Naive thymus-derived CD8-positive, alpha-beta T cell (primary cell): ENCODE data around the gene SENP1. TPM values are rescaled to one million over a fixed set of nuclear protein-coding genes. Genes with fewer than 3 reads are reported as not detected.
A peak's percentile ranks its signal among the peaks of the same experiment; 100 is the strongest.

Experiments used
- ATAC-seq, 2 donors: fragments of 150-1000 bp; cut with Tn5 transposase in 1 of 2; sonication (Bioruptor Pico), chemical (Tn5 transposase) in 1 of 2; 1 replicate in 1 of 2; 2 replicates in 1 of 2; pipeline ENCODE4 v1.10.0; 2021; ENCODE audit warnings: mild to moderate bottlenecking in 2 of 2, moderate library complexity in 2 of 2
- POLR2A ChIA-PET: fragments of 350-600 bp; sonication (Branson Sonifier 250); formaldehyde crosslinking; loops from one replicate; lab custom pipeline; 2021; ENCODE audit warnings: antibody characterized with exemption; lab: Charles Lee
- DNase-seq, 10 donors: peaks; one replicate each; pipeline versions ENCODE4 v3.0.0 to v3.0.0-alpha.2; 2020 to 2022
- H3K27ac Mint-ChIP-seq, 10 donors: one replicate each; pipeline ENCODE4 v1.8.0; 2020 to 2022; ENCODE audit warnings: mild to moderate bottlenecking in 10 of 10, mixed read lengths in 10 of 10, moderate library complexity in 4 of 10, inconsistent platforms in 1 of 10
- H3K27me3 Mint-ChIP-seq, 5 donors: one replicate each; pipeline ENCODE4 v1.8.0; 2021 to 2022; ENCODE audit warnings: mixed read lengths in 5 of 5
- H3K36me3 Mint-ChIP-seq, 3 donors: one replicate each; pipeline ENCODE4 v1.8.0; 2020 to 2022; ENCODE audit warnings: mixed read lengths in 3 of 3, mild to moderate bottlenecking in 2 of 3, inconsistent platforms in 1 of 3
- H3K4me1 Mint-ChIP-seq, 4 donors: one replicate each; pipeline ENCODE4 v1.8.0; 2021 to 2022; ENCODE audit warnings: mixed read lengths in 4 of 4
- H3K4me3 Mint-ChIP-seq, 10 donors: one replicate each; pipeline ENCODE4 v1.8.0; 2020 to 2022; ENCODE audit warnings: mild to moderate bottlenecking in 10 of 10, mixed read lengths in 10 of 10, moderate library complexity in 6 of 10, inconsistent platforms in 1 of 10
- H3K9me3 Mint-ChIP-seq, 9 donors: one replicate each; pipeline ENCODE4 v1.8.0; 2020 to 2022; ENCODE audit warnings: mixed read lengths in 9 of 9, mild to moderate bottlenecking in 3 of 9, inconsistent platforms in 1 of 9, moderate library complexity in 1 of 9
- polyA plus RNA-seq, 3 donors: library from polyadenylated mRNA; unstranded; fragments of 300-500 nt; fragmentation: Illumina TruSeq; gene quantifications; one replicate each; pipeline ENCODE4 v1.2.3, GENCODE V29; 2021
- total RNA-seq, 8 experiments: library from RNA in 2 of 8; stranded (reverse) in 2 of 8; gene quantifications; one replicate each; pipeline ENCODE4 v1.2.3 and lab custom pipeline; 2021 to 2026

Gene SENP1
- total and polyA plus RNA-seq, 5 experiments from 2014 or later = 9.9 to 37.0 (median 11.9) TPM

- H3K4me3 Mint-ChIP-seq = no peak overlapping the region
- peaks cover 0 to 4% (median 2%) of the 10 kb centered on the region in 3 donors for H3K36me3 Mint-ChIP-seq
- H3K4me1 Mint-ChIP-seq = peaks cover 20 to 37% (median 27%) of the 10 kb centered on the region in 4 donors
- no peak for ATAC-seq
- no peaks in the 10 kb centered on the region for H3K9me3 Mint-ChIP-seq
- peaks cover under 1 to 6% (median 5%) of the 10 kb centered on the region in 5 donors for H3K27me3 Mint-ChIP-seq
- POLR2A ChIA-PET = interaction anchor here (1.3 kb wide), 1 partner anchor 48 kb away, joined by 3 read pairs; the partner anchor contains the start of gene ASB8
- no peak for DNase-seq
- H3K27ac Mint-ChIP-seq = peak overlapping the region in 7 of 10 donors; percentile 19 to 84 (median 59)
Measured at GRCh38 chr12:48109424-48109823, 3.5 kb upstream of the SENP1 start.

- Mint-ChIP-seq H3K36me3 (peaks cover 0 to 4% (median 0%) of the 10 kb centered on the region in 3 donors), H3K27ac (peak overlapping the region; percentile 96 to 100 (median 99)), H3K4me3 (peak overlapping the region; percentile 89 to 99 (median 94)), H3K27me3 (no peaks in the 10 kb centered on the region), H3K4me1 (peaks cover 25 to 52% (median 42%) of the 10 kb centered on the region in 4 donors), H3K9me3 (no peaks in the 10 kb centered on the region)
- DNase-seq (no peak), ATAC-seq (no peak)
- POLR2A ChIA-PET = interaction anchor here (2.1 to 3.5 kb wide), 5 partner anchors 12 to 92 kb away, joined by 4 to 39 read pairs (median 13); partner anchors contain the start of genes ASB8 and PFKM
Measured at GRCh38 chr12:48106681-48107613, 1.1 kb upstream of the SENP1 start.

DNA sequence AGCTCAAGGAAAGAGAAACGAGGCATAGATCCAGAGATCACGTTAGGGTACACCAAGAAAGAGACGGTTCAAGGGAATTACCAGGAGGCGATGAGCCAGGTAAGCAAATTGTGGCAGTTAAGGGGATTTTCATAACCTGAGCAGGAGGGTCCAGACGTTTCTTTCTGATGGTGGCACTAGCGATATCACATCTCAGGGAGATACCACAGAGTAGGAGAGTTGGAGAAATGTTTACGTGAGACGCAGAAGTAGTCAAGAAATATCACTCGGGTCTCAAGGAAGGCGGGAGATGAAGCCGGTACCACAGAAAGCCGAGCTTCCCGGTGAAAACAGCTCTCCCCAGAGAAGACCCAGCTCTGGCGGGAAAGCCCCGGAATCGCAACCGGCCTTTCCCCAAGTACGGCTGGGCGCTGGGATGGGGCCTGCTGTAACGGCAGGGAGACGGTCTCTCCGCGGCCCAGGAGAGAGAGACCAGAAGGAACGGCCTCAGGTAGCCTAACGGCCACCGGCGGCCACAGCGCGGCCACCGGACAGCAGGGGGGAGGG, 485 bp downstream of the SENP1 start:
- Mint-ChIP-seq H3K4me1 (peaks cover 27 to 60% (median 48%) of the 10 kb centered on the region in 4 donors), H3K27ac (peak overlapping the region; percentile 95 to 100 (median 98)), H3K4me3 (peak overlapping the region; percentile 89 to 99 (median 94)), H3K9me3 (no peaks in the 10 kb centered on the region), H3K27me3 (no peaks in the 10 kb centered on the region), H3K36me3 (peaks cover 0 to 4% (median under 1%) of the 10 kb centered on the region in 3 donors)
- peak; percentile 27 to 65 (median 50) for DNase-seq
- ATAC-seq = peak; percentile 51 to 53
- POLR2A ChIA-PET = interaction anchor here (0.6 to 3.5 kb wide), 16 partner anchors 8 to 577 kb away, joined by 3 to 39 read pairs (median 4); partner anchors contain the start of genes ASB8, KANSL2, PFKM and TMEM106C

- H3K4me1 Mint-ChIP-seq = peaks cover 24 to 57% (median 46%) of the 10 kb centered on the region in 4 donors
- H3K36me3 Mint-ChIP-seq = peaks cover 0 to 6% (median 4%) of the 10 kb centered on the region in 3 donors
- DNase-seq (no peak), ATAC-seq (no peak)
- H3K9me3 Mint-ChIP-seq = no peaks in the 10 kb centered on the region
- H3K4me3 Mint-ChIP-seq = peak overlapping the region; percentile 89 to 99 (median 94)
- H3K27me3 Mint-ChIP-seq = no peaks in the 10 kb centered on the region
- POLR2A ChIA-PET = interaction anchor here (3.0 to 3.5 kb wide), 2 partner anchors 53 to 94 kb away, joined by 27 to 39 read pairs; partner anchors contain the start of gene ASB8
- peak overlapping the region; percentile 47 to 100 (median 98) for H3K27ac Mint-ChIP-seq
Measured at GRCh38 chr12:48104531-48104930, 1.3 kb downstream of the SENP1 start.

DNA sequence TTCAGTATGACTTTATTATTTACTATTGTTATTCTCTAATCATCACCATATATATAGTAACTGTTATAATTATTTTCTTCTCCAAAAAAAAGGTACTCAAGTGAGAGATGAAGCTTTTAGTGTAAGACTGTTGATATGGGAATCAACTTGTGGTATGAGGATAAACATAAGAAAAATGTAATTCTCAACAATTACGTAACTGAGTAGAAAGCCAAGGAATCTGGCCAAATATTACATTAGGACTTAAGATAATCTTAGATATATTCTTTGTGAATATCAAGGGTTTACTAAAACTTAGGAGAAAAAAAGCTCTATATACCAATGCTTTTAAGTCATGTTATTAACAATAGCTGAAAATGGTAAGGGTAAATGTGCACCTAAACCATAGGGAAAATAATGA, 13.3 kb downstream of the SENP1 start:
- Mint-ChIP-seq H3K4me1 (no peaks in the 10 kb centered on the region), H3K9me3 (no peaks in the 10 kb centered on the region), H3K27ac (no peak overlapping the region), H3K4me3 (no peak overlapping the region), H3K27me3 (no peaks in the 10 kb centered on the region), H3K36me3 (peaks cover 4 to 81% (median 17%) of the 10 kb centered on the region in 3 donors)
- POLR2A ChIA-PET = no interaction called here
- DNase-seq (no peak), ATAC-seq (no peak)

GRCh38 chr12:48086327-48086726, 19.6 kb downstream of the SENP1 start:
- POLR2A ChIA-PET = no interaction called here
- H3K4me1 Mint-ChIP-seq = peaks cover 0 to 7% (median 1%) of the 10 kb centered on the region in 4 donors
- ATAC-seq = no peak
- DNase-seq = no peak
- H3K36me3 Mint-ChIP-seq = peaks cover 7 to 92% (median 24%) of the 10 kb centered on the region in 3 donors
- H3K27me3 Mint-ChIP-seq = no peaks in the 10 kb centered on the region
- no peak overlapping the region for H3K4me3 Mint-ChIP-seq
- no peak overlapping the region for H3K27ac Mint-ChIP-seq
- no peaks in the 10 kb centered on the region for H3K9me3 Mint-ChIP-seq

GRCh38 chr12:48084841-48085460, 20.9 kb downstream of the SENP1 start:
- no peak overlapping the region for H3K4me3 Mint-ChIP-seq
- POLR2A ChIA-PET = no interaction called here
- ATAC-seq (no peak), DNase-seq (no peak)
- peak overlapping the region in 1 of 10 donors; percentile 27 for H3K27ac Mint-ChIP-seq
- peaks cover 7 to 92% (median 24%) of the 10 kb centered on the region in 3 donors for H3K36me3 Mint-ChIP-seq
- H3K9me3 Mint-ChIP-seq = no peaks in the 10 kb centered on the region
- no peaks in the 10 kb centered on the region for H3K27me3 Mint-ChIP-seq
- H3K4me1 Mint-ChIP-seq = peaks cover 0 to 7% (median 1%) of the 10 kb centered on the region in 4 donors

- no peak for ATAC-seq
- H3K36me3 Mint-ChIP-seq = peaks cover 7 to 93% (median 23%) of the 10 kb centered on the region in 3 donors
- H3K27ac Mint-ChIP-seq = no peak overlapping the region
Measured at GRCh38 chr12:48084066-48084465, 21.8 kb downstream of the SENP1 start.

DNA sequence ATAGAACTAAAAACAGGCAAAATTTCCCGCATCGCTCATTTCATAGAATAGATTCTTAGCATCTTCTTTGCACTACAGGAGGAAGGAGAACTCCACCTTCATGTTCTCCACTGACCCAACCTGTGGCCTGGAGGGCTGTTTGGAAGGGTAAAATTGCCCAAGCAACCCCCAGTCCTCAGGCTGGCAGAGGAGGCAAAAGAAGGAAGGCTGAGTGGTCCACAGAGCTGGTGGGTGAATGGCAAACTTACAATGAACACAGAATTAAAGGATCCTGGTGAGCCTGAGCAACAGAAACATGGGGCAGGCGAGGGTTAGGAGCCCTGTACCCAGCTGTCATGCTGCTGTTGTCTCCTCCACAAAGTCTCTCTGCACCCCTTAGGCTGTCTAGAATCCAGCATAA, 25.1 kb downstream of the SENP1 start:
- no peaks in the 10 kb centered on the region for H3K27me3 Mint-ChIP-seq
- H3K9me3 Mint-ChIP-seq = no peaks in the 10 kb centered on the region
- no peak for ATAC-seq
- POLR2A ChIA-PET = interaction anchor here (0.6 kb wide), 1 partner anchor 341 kb away, joined by 3 read pairs; no protein-coding TSS in a partner anchor
- H3K27ac Mint-ChIP-seq = no peak overlapping the region
- H3K4me1 Mint-ChIP-seq = peaks cover 0 to 7% (median 2%) of the 10 kb centered on the region in 4 donors
- no peak overlapping the region for H3K4me3 Mint-ChIP-seq
- H3K36me3 Mint-ChIP-seq = peaks cover 4 to 82% (median 24%) of the 10 kb centered on the region in 3 donors
- DNase-seq = no peak

More at GRCh38 chr12:48084066-48084465, 21.8 kb downstream of the SENP1 start:
- DNase-seq = no peak
- Mint-ChIP-seq H3K4me3 (no peak overlapping the region), H3K9me3 (no peaks in the 10 kb centered on the region), H3K4me1 (peaks cover 0 to 7% (median 1%) of the 10 kb centered on the region in 4 donors), H3K27me3 (no peaks in the 10 kb centered on the region)
- POLR2A ChIA-PET = interaction anchor here (0.6 to 0.7 kb wide), 3 partner anchors 82 to 259 kb away, joined by 3 to 4 read pairs (median 3); no protein-coding TSS in a partner anchor

- Mint-ChIP-seq H3K36me3 (peaks cover 4 to 82% (median 24%) of the 10 kb centered on the region in 3 donors), H3K4me3 (no peak overlapping the region), H3K27ac (peak overlapping the region in 1 of 10 donors; percentile 25), H3K27me3 (no peaks in the 10 kb centered on the region), H3K4me1 (peaks cover 0 to 7% (median 3%) of the 10 kb centered on the region in 4 donors), H3K9me3 (no peaks in the 10 kb centered on the region)
- DNase-seq (no peak), ATAC-seq (no peak)
- POLR2A ChIA-PET = no interaction called here
Measured at GRCh38 chr12:48080285-48080684, 25.6 kb downstream of the SENP1 start.

DNA sequence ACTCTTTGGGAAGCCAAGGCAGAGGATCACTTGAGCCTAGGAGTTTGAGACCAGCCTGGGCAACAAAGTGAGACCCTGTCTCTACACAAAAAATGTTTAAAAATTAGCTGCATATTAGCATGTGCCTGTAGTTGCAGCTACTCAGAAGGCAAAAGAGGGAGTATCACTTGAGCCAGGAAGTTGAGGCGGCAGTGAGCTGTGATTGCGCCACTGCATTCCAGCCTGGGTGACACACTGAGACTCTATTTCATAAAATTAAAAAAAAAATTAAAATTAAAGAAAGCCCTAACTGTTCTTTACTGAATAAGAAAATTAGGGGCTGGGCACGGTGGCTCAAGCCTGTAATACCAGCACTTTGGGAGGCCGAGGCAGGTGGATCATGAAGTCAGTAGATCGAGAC, 27.0 kb downstream of the SENP1 start:
- Mint-ChIP-seq H3K4me1 (peaks cover 0 to 3% (median 0%) of the 10 kb centered on the region in 4 donors), H3K27ac (no peak overlapping the region), H3K4me3 (no peak overlapping the region), H3K9me3 (no peaks in the 10 kb centered on the region), H3K36me3 (peaks cover 4 to 79% (median 30%) of the 10 kb centered on the region in 3 donors), H3K27me3 (no peaks in the 10 kb centered on the region)
- no peak for ATAC-seq
- POLR2A ChIA-PET = no interaction called here
- no peak for DNase-seq

DNA sequence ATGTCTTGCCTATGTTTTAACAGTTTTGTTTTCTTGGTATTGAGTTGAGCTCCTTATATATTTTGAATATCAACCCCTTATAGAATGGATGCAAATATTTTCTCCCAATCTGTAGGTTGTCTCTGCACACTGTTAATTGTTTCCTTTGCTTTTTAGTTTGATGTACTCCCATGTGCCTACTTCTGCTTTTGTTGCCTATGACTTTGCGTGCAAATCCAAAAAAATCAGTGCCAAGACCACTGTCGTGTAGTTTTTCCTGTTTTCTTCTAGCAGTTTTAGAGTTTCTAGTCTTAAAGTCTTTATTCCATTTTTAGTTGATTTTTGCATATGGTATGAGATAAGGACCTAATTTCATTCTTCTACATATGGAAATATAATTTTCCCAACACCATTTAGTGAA, 28.8 kb downstream of the SENP1 start:
- H3K27me3 Mint-ChIP-seq = no peaks in the 10 kb centered on the region
- H3K9me3 Mint-ChIP-seq = no peaks in the 10 kb centered on the region
- no peak for DNase-seq
- no peak for ATAC-seq
- POLR2A ChIA-PET = no interaction called here
- no peak overlapping the region for H3K4me3 Mint-ChIP-seq
- H3K36me3 Mint-ChIP-seq = peaks cover 0 to 74% (median 31%) of the 10 kb centered on the region in 3 donors
- peak overlapping the region in 1 of 10 donors; percentile 27 for H3K27ac Mint-ChIP-seq
- peaks cover 0 to 3% (median 0%) of the 10 kb centered on the region in 4 donors for H3K4me1 Mint-ChIP-seq
